Stimulated activated CD4-positive, alpha-beta T cell treated with anti-CD3 and anti-CD28 coated beads, Interleukin-12 subunit alpha, Interleukin-12 subunit beta, amount 100 ng/mL, for 4 hours (primary cell): ENCODE measurements around the gene TOB1.
"Not testable (repeated sequence)": the region's sequence is repeated elsewhere in the genome, so short reads cannot be mapped to it uniquely, and the experiment has no call there.

ENCODE experiments used
- DNase-seq: peaks from one replicate; pipeline ENCODE4 v3.0.0-alpha.2; 2020

TOB1 gene

DNA sequence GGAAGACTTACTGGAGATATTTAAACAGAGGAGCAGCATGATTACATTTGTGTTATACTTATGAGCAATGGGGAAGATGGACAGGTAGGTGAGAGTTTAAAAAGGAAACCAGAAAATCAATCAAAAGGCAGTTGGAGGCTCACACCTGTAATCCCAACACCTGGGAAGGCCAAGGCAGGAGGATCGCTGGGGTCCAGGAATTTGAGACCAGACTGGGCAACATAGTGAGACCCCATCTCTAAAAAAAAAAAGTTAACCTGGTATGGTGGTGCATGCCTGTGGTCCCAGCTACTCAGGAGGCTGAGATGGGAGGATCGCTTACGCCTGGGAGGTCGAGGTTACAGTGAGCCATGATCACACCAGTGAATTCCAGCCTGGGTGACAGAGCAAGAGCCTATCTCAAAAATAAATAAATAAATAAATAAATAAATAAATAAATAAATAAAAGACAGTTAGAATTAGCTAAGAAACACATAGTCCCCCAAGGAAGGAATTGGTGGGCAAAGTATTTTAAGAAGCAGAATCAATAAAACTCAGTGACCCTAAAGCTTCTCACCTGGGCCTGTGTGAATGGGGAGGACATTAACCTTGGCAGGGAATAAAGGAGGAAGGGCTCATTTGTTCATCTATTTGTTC lies 32.3 kb upstream of the TOB1 start:
- no peak for DNase-seq

- not testable (repeated sequence) for DNase-seq
These were observed 28.4 kb upstream of the TOB1 start for GRCh38 chr17:50894513-50894912.

DNA sequence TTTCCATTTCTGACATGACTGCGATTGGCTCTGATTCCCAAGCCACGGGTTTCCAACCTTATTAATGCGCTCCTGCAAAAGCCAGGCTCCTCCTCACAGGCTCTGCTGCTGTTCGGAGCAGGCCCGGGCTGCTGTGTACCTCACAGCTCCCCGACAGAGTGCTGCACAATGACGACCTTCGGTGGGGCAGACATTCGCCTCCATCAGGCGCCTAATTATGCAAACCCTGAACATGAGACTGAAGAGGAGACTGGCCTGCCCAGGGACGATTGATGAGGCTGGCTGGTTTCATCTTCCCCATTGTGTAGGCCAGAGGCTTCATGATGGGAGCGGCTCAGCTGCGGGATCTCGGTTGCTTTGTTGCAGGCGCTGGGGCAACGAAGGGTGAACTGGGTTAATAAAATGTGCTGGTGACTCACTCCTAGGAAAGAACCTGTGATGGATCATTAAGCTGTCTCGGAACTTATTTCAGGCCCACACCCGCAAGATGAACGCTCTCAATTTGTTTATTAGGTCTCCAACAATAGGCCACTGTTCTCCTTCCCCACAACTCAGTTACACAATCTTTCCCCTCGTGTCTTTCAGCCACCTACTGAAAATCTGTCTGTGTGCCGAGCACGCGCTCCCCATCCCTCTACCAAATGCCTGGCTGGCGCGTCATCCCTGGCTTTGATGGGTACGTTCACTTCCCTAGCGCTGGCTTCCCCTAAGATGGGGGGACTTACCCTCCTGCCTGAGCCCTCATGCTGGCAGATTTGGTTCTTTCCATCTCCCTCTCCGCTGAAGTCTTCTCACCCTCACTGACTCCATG lies 27.2 kb upstream of the TOB1 start:
- no peak for DNase-seq

GRCh38 chr17:50892101-50892776 lies 26.1 kb upstream of the TOB1 start:
- DNase-seq, result no peak

GRCh38 chr17:50891577-50891989 lies 25.4 kb upstream of the TOB1 start:
- no peak for DNase-seq

GRCh38 chr17:50890675-50891516 lies 24.7 kb upstream of the TOB1 start:
- no peak for DNase-seq

DNA sequence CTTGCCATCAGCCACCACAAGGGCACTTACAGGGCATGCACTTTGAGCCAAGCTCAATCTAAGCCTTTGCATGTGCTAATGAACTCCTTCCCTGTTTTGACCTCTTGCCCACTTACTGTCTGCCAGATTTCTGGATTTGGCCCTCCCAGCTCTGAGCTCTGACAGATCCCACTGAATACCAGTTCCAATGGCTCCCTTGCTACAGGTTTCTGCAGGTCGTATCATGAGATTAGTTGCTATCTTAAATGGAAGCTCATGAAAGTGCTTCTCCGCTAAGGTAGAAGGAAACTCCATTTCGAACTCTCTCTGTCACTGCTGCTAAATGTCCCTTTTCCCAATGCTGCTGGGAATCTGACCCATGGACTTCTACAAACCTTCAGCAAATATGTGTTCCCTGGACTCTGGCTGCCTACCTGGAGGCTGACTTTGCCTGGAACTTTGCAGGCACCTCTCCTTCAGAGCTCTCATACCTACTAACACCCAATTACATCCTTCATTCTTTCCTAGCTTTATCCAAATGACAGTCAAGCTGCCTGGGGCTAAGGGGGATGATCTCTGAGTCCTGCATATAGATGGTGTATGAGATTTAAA lies 23.5 kb upstream of the TOB1 start:
- DNase-seq, result no peak

DNA sequence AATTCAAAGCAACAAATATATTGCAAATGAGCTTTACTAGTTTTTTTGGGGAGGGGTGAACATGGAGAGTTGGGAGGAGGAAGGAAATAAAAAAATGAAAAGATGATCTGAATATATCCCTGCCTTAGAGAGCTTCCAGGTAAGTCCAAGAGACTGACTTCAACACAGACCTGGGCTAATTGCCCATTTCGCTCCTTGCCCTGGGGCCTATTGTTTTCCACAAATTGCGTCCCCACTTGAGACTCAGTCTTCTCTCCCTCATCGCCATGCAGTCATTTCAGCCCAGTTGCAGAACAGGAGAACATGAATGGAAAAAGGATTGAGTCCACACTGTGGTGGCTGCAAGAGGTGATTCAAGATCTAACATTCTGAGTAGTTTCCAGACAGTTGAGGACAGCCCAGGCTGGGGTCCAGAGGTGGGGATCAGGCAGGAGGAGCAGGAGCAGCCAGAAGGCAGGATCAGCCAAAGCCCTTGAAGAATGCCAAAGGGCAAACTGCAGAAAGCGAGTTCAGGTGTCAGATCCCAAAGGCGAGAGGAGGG lies 21.6 kb upstream of the TOB1 start:
- DNase-seq, result no peak

- no peak for DNase-seq
These were observed 18.5 kb upstream of the TOB1 start for GRCh38 chr17:50884439-50885311.

DNA sequence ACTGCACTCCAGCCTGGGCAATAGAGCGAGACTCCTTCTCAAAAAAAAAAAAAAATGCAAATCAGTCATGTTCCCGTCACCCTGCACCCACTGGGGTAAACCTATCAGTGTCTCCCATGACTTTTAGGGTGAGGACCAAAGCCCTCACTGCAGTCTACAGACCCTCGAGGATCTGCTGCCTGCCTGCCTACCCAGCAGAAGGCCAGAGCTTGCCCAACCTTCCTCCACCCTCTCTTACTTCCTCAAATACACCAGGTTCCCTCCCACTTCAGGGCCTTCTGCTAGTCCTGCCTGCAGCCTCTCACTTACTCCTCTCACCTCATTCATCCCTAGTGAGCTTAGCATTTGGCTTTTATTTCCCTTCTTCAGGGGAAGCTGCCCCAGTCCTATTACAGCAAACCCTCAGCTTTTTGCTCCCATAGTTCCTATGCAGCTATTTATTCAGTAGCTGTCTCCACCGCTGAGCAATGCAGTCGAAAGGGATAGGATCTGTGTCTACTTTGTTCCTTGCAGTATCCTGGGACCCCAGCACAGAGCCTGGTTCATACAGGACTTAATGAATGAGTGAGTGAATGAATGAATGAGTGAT lies 17.8 kb upstream of the TOB1 start:
- no peak for DNase-seq

DNA sequence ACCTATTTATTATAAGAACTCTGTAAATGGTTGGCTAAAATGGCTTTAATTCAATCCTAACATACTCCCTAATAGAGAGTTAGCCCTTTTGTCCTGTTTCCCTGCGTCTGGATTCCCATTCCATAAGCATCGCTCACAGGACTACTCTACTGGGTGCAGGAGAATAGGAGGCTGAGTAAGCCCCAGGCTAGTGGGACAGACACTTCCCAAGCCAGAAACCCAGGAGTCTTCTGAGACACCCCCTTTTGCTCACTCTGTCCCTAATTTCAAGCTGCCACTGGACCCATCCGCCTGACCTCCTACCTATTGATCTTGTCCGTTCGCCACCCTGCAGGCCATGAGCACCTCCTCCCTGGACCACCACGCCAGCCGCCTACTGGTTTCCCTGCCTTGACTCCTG lies 16.7 kb upstream of the TOB1 start:
- DNase-seq, result no peak

DNA sequence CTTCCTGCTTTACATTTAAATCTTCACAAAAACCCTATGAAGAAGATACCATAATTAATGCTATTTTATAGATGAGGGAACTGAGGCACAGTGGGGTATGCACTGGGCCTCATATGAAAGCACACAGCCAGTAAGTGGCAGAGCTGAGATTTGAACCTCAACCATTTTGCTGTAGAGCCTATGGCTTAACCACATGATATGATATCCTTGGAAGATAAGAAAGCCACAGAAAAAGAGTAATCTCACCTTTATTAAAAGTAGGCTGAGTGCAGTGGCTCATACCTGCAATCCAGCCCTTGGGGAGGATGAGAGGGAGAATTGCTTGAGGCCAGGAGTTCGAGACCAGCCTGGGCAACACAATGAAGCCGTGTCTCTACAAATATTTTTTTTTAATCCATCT lies 15.0 kb upstream of the TOB1 start:
- DNase-seq, result no peak

- DNase-seq, result no peak
These were observed 12.9 kb upstream of the TOB1 start for GRCh38 chr17:50879086-50879485.

GRCh38 chr17:50877838-50878237 lies 11.7 kb upstream of the TOB1 start:
- no peak for DNase-seq

DNA sequence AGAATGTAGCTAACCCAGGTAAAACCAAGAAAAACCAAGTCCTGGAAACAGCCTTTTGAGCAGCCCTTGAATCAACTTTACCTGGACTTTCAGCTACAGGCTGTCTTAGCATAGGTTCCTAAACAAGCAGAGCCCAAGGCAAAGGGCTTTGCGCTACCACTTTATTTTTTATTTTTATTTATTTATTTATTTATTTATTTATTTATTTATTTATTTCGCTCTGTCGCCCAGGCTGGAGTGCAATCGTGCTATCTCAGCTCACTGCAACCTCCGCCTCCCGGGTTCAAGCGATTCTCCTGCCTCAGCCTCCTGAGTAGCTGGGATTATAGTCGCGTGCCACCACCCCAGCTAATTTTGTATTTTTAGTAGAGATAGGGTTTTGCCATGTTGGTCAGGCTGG lies 10.9 kb upstream of the TOB1 start:
- not testable (repeated sequence) for DNase-seq

- DNase-seq, result no peak
These were observed 8.9 kb upstream of the TOB1 start for GRCh38 chr17:50875074-50875473.

- DNase-seq, result peak; percentile 28
These were observed 6.7 kb upstream of the TOB1 start for GRCh38 chr17:50872710-50873424.

- no peak for DNase-seq
These were observed 5.7 kb upstream of the TOB1 start for GRCh38 chr17:50871898-50872297.

DNA sequence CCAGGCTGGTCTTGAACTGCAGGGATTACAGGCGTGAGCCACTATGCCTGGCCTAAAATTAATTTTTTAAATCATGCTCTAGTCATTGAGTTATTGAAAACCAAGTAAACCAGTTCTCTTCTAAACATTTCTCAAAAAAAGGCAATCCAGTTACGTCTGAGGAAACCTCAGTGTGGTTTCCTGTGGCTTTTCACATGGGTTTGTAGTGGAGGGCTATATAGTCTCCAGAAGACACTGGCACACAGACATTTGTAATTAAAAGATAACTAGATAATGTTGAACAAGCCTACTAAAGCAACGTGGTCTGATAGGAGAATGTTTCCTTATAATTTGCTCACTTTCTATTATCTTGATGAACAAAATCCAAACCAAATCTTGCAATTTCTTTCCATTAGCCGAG lies 5.2 kb upstream of the TOB1 start:
- no peak for DNase-seq

GRCh38 chr17:50868602-50869001 lies 2.4 kb upstream of the TOB1 start:
- no peak for DNase-seq

GRCh38 chr17:50868140-50868438 lies 1.9 kb upstream of the TOB1 start:
- DNase-seq, result no peak
